HCT116 (cell line): ENCODE results near the gene TTYH2. TPM values are rescaled to one million over a fixed set of nuclear protein-coding genes. Genes with fewer than 3 reads are reported as not detected.

Experiments used
- ATAC-seq: fragments of 200-7000 bp; cut with Tn5 transposase; 2 replicates; pipeline ENCODE4 v1.9.1; 2020; ENCODE audit warnings: mild to moderate bottlenecking, moderate library complexity
- BruUV-seq: library from RNA; stranded (reverse); fragments of 400-500 nt; replicated peaks from 2 replicates; lab custom pipeline; 2021; lab: Mats Ljungman, UMichigan
- CTCF ChIA-PET: fragments of 300-600 bp; sonication (Branson Sonifier 250); formaldehyde crosslinking; loops from one replicate; lab custom pipeline; 2021; ENCODE audit warnings: antibody characterized with exemption; lab: Charles Lee
- POLR2A ChIA-PET: fragments of 300-600, 350-600 bp; sonication (Branson Sonifier 250); formaldehyde crosslinking; loops from one replicate; lab custom pipeline; 2021; ENCODE audit warnings: antibody characterized with exemption; lab: Charles Lee
- RAD21 ChIA-PET, 2 experiments: fragments of 300-600 bp; sonication (Branson Sonifier 250); formaldehyde crosslinking; loops; one replicate each; lab custom pipeline; 2023; ENCODE audit warnings: low total read pairs in 2 of 2; ENCODE audit not compliant: uncharacterized antibody in 2 of 2, unreplicated experiment in 2 of 2, low non-redundant PET in 1 of 2; lab: Charles Lee
- DNase-seq: peaks from one replicate; pipeline ENCODE4 v3.0.0-alpha.2; 2010; ENCODE audit warnings: low read depth, low spot score
- H2AFZ ChIP-seq: fragments of 200-600 bp; shearing (Covaris generic), sonication (generic); 2 replicates; pipeline ENCODE4 v1.6.1; 2017; ENCODE audit warnings: low read depth, mixed run types, mixed read lengths, antibody characterized with exemption, low read length; ENCODE audit not compliant: poor library complexity, severe bottlenecking
- H3K27ac ChIP-seq: 2 replicates; pipeline ENCODE4 v1.5.1; 2012; ENCODE audit warnings: low read depth, low read length
- H3K27me3 ChIP-seq: fragments of 200-600 bp; sonication (generic); 2 replicates; pipeline ENCODE4 v1.6.1; 2016; ENCODE audit warnings: mixed run types, low read length, mixed read lengths; ENCODE audit not compliant: insufficient read depth
- H3K36me3 ChIP-seq, 2 experiments: fragments of 200-500 bp in 1 of 2; fragments of 200-600 bp in 1 of 2; sonication (Bioruptor generic) in 1 of 2; sonication (generic) in 1 of 2; 2 replicates each; pipeline versions ENCODE4 v1.5.1 to v1.6.1; 2014 to 2016; ENCODE audit warnings: low read length in 2 of 2, inconsistent platforms in 1 of 2, mixed read lengths in 1 of 2, mixed run types in 1 of 2; ENCODE audit not compliant: insufficient read depth in 2 of 2, control insufficient read depth in 1 of 2
- H3K4me1 ChIP-seq, 2 experiments: fragments of 200-600 bp in 1 of 2; sonication (generic) in 1 of 2; 2 replicates each; pipeline versions ENCODE4 v1.5.1 to v1.6.1; 2012 to 2017; ENCODE audit warnings: low read length in 2 of 2, inconsistent platforms in 1 of 2, mild to moderate bottlenecking in 1 of 2, mixed read lengths in 1 of 2, mixed run types in 1 of 2, moderate library complexity in 1 of 2; ENCODE audit not compliant: insufficient read depth in 2 of 2, control insufficient read depth in 1 of 2
- H3K4me2 ChIP-seq: fragments of 200-600 bp; sonication (generic); 2 replicates; pipeline ENCODE4 v1.6.1; 2017; ENCODE audit warnings: mixed run types, low read length, mixed read lengths
- H3K4me3 ChIP-seq, 2 experiments: fragments of 200-600 bp in 1 of 2; sonication (generic) in 1 of 2; replicated peaks in 1 of 2; 2 replicates each; pipeline ENCODE4 v1.5.1; 2011 to 2016; ENCODE audit warnings: low read length in 2 of 2, control low read depth in 1 of 2, low read depth in 1 of 2, mild to moderate bottlenecking in 1 of 2, mixed read lengths in 1 of 2, mixed run types in 1 of 2
- H3K79me2 ChIP-seq: fragments of 200-600 bp; sonication (generic); 2 replicates; pipeline ENCODE4 v1.6.1; 2017; ENCODE audit warnings: mild to moderate bottlenecking, mixed run types, low read length, moderate library complexity, mixed read lengths; ENCODE audit not compliant: insufficient read depth
- H3K9ac ChIP-seq: fragments of 200-600 bp; sonication (generic); 2 replicates; pipeline ENCODE4 v1.6.1; 2016; ENCODE audit warnings: low read length, mixed read lengths
- H3K9me2 ChIP-seq: fragments of 200-600 bp; sonication (generic), shearing (Covaris generic); 2 replicates; pipeline ENCODE4 v1.6.1; 2017; ENCODE audit warnings: mixed run types, mild to moderate bottlenecking, moderate library complexity; ENCODE audit not compliant: insufficient read depth
- H3K9me3 ChIP-seq, 2 experiments: fragments of 200-500 bp in 1 of 2; fragments of 200-600 bp in 1 of 2; sonication (Bioruptor generic) in 1 of 2; sonication (generic) in 1 of 2; 2 replicates each; pipeline ENCODE4 v1.6.1; 2014 to 2017; ENCODE audit warnings: low read length in 2 of 2, mixed read lengths in 2 of 2, inconsistent platforms in 1 of 2, low read depth in 1 of 2, mild to moderate bottlenecking in 1 of 2, mixed run types in 1 of 2, moderate library complexity in 1 of 2; ENCODE audit not compliant: control insufficient read depth in 1 of 2, insufficient read depth in 1 of 2
- H4K20me1 ChIP-seq: fragments of 200-600 bp; sonication (generic), shearing (Covaris generic); 2 replicates; pipeline ENCODE4 v1.6.1; 2017; ENCODE audit warnings: mixed run types, mild to moderate bottlenecking, moderate library complexity; ENCODE audit not compliant: insufficient read depth
- CTCF ChIP-seq, 3 experiments: fragments of 200-600 bp in 1 of 3; sonication (generic) in 1 of 3; IDR thresholded peaks in 2 of 3; conservative IDR thresholded peaks in 1 of 3; 2 replicates each; pipeline ENCODE4 v1.5.1; 2012 to 2017; ENCODE audit warnings: low read depth in 2 of 3, low read length in 2 of 3, antibody characterized with exemption in 1 of 3, borderline replicate concordance in 1 of 3, control low read depth in 1 of 3, mild to moderate bottlenecking in 1 of 3, mixed read lengths in 1 of 3, mixed run types in 1 of 3, moderate library complexity in 1 of 3; ENCODE audit not compliant: insufficient read depth in 1 of 3
- POLR2A ChIP-seq: IDR thresholded peaks from 2 replicates; pipeline ENCODE4 v1.7.0; 2011; ENCODE audit warnings: borderline replicate concordance; ENCODE audit not compliant: insufficient read depth, insufficient read length; ENCODE audit errors: extremely low read depth
- intact Hi-C: fragments of 100-400 bp; cut with micrococcal nuclease; formaldehyde crosslinking; loops from 2 replicates; pipeline ENCODE4 v1.10.0; 2022
- total RNA-seq: library from RNA; stranded (reverse); gene quantifications from one replicate; pipeline ENCODE4 v1.2.1, GENCODE V29; 2021; ENCODE audit not compliant: unreplicated experiment
- TF ChIP-seq, protein P1 (sequence below): IDR thresholded peaks from 2 replicates; pipeline ENCODE4 v1.6.1; 2011; ENCODE audit warnings: mild to moderate bottlenecking, low read length, moderate library complexity; ENCODE audit not compliant: insufficient replicate concordance; ENCODE audit errors: extremely low read depth
- TF ChIP-seq, protein P2 (sequence below): IDR thresholded peaks from 2 replicates; pipeline ENCODE4 v1.6.1; 2012
- TF ChIP-seq, protein P3 (sequence below): IDR thresholded peaks from 2 replicates; pipeline ENCODE4 v1.6.1; 2012; ENCODE audit warnings: low read depth

TTYH2 gene
- total RNA-seq, 1 experiment from 2014 or later: 10.8 TPM

DNA sequence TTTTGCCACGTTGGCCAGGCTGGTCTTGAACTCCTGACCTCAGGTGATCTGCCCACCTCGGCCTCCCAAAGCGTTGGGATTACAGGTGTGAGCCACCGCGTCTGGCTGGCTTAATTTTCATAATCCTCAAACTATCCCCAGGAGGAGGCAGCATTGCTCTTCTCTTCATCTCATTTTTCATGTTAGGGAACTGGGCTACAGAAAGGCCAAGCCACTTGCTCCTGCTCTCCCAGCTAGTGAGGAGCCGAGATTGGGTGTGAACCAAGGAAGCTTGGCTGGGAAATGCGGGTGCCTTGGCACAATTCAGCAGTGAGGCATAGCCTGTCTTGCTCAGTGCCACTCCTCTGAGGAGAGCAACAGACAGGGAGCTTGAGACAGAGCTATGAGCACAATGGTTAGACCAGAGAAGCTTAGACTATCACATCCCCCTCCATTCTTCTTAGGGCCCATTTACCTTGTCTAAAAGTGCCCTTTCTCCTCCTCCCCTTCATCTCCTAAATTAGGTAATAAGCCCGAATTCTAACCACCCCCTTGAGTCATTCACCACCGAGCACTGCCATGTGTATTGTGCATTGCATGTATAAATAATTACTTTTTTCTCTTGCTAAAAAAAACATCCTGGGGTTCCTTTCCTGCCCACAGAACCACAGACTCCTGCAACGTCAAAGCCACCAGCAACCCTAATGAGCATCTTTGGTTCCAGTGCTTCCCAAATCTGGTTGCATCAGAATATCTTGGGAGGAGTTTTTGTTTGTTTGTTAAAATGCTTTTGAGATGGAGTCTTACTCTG, 92.7 kb downstream of the TTYH2 start:
- Histone ChIP-seq H3K36me3 (no peaks in the 10 kb centered on the region), H3K4me1 (peaks cover 0 to 3% of the 10 kb centered on the region in 2 experiments; a peak in 1 of 4 replicates), H3K27ac (no peak overlapping the region), H3K4me2 (no peak overlapping the region), H3K9ac (no peak overlapping the region), H3K9me3 (no peaks in the 10 kb centered on the region), H2AFZ (no peak overlapping the region), H3K27me3 (no peaks in the 10 kb centered on the region), H4K20me1 (no peaks in the 10 kb centered on the region), H3K9me2 (no peaks in the 10 kb centered on the region), H3K79me2 (no peaks in the 10 kb centered on the region), H3K4me3 (no peak overlapping the region)
- intact Hi-C loops: loop anchor here (10.0 kb wide), 1 partner anchor 299 kb away; no protein-coding TSS in a partner anchor
- RAD21 ChIA-PET: interaction anchor here in 1 of 2 experiments (1.0 to 1.2 kb wide), 2 partner anchors 55 to 62 kb away, joined by 3 to 6 read pairs; partner anchors contain the start of gene BTBD17
- BruUV-seq: no TSS peak
- no peak for DNase-seq
- CTCF ChIA-PET: interaction anchor here (0.7 to 1.7 kb wide), 4 partner anchors 47 to 187 kb away, joined by 3 to 10 read pairs (median 6); partner anchors contain the start of gene BTBD17
- POLR2A ChIA-PET: no interaction called here
- TF ChIP-seq, protein P1, sequence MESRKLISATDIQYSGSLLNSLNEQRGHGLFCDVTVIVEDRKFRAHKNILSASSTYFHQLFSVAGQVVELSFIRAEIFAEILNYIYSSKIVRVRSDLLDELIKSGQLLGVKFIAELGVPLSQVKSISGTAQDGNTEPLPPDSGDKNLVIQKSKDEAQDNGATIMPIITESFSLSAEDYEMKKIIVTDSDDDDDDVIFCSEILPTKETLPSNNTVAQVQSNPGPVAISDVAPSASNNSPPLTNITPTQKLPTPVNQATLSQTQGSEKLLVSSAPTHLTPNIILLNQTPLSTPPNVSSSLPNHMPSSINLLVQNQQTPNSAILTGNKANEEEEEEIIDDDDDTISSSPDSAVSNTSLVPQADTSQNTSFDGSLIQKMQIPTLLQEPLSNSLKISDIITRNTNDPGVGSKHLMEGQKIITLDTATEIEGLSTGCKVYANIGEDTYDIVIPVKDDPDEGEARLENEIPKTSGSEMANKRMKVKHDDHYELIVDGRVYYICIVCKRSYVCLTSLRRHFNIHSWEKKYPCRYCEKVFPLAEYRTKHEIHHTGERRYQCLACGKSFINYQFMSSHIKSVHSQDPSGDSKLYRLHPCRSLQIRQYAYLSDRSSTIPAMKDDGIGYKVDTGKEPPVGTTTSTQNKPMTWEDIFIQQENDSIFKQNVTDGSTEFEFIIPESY: no peak
- TF ChIP-seq POLR2A: no peak
- TF ChIP-seq, protein P2, sequence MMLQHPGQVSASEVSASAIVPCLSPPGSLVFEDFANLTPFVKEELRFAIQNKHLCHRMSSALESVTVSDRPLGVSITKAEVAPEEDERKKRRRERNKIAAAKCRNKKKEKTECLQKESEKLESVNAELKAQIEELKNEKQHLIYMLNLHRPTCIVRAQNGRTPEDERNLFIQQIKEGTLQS: no peak
- TF ChIP-seq, protein P3, sequence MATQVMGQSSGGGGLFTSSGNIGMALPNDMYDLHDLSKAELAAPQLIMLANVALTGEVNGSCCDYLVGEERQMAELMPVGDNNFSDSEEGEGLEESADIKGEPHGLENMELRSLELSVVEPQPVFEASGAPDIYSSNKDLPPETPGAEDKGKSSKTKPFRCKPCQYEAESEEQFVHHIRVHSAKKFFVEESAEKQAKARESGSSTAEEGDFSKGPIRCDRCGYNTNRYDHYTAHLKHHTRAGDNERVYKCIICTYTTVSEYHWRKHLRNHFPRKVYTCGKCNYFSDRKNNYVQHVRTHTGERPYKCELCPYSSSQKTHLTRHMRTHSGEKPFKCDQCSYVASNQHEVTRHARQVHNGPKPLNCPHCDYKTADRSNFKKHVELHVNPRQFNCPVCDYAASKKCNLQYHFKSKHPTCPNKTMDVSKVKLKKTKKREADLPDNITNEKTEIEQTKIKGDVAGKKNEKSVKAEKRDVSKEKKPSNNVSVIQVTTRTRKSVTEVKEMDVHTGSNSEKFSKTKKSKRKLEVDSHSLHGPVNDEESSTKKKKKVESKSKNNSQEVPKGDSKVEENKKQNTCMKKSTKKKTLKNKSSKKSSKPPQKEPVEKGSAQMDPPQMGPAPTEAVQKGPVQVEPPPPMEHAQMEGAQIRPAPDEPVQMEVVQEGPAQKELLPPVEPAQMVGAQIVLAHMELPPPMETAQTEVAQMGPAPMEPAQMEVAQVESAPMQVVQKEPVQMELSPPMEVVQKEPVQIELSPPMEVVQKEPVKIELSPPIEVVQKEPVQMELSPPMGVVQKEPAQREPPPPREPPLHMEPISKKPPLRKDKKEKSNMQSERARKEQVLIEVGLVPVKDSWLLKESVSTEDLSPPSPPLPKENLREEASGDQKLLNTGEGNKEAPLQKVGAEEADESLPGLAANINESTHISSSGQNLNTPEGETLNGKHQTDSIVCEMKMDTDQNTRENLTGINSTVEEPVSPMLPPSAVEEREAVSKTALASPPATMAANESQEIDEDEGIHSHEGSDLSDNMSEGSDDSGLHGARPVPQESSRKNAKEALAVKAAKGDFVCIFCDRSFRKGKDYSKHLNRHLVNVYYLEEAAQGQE: no peak
- peak; percentile 11 to 45 (median 20); a peak in 3 of 6 replicates for TF ChIP-seq CTCF (IDR thresholded peaks at IDR 0.05 in 2 of 3, conservative IDR thresholded peaks at IDR 0.05 in 1 of 3; ENCODE audit: borderline replicate concordance in 1 of 3, insufficient read depth in 1 of 3, low read depth in 2 of 3, low read length in 2 of 3)
- ATAC-seq: peak; percentile 23; the same call in 1 of the 2 replicates
